ENCODE results near the gene EEPD1.

- TF ChIP-seq ZEB2 (tag by site-specific recombination; IDR thresholded peaks at IDR 0.05) (no peak), AEBP2 (tag by site-specific recombination; IDR thresholded peaks at IDR 0.05; ENCODE audit: borderline replicate concordance) (no peak), ZNF549 (tag by site-specific recombination; IDR thresholded peaks at IDR 0.05) (no peak), CTCF (tag by site-specific recombination; IDR thresholded peaks at IDR 0.05) (no peak), SP2 (tag by site-specific recombination; IDR thresholded peaks at IDR 0.05) (no peak), PATZ1 (tag by site-specific recombination; IDR thresholded peaks at IDR 0.05) (no peak)
Observed at GRCh38 chr7:36185756-36186155, 32.7 kb downstream of the EEPD1 start.
